ENCODE data around the gene ELOVL6.

GRCh38 chr4:110159541-110159940, 38.9 kb downstream of the ELOVL6 start:
- TF ChIP-seq YY1 (IDR thresholded peaks at IDR 0.05; ENCODE audit: extremely low read depth, insufficient replicate concordance, low read depth, low read length) = no peak
- TF ChIP-seq SP1 (IDR thresholded peaks at IDR 0.05; ENCODE audit: low read depth) = no peak
- TF ChIP-seq SRF (IDR thresholded peaks at IDR 0.05; ENCODE audit: low read depth) = no peak
- no peak for TF ChIP-seq CTCF (IDR thresholded peaks at IDR 0.05 in 2 of 3, conservative IDR thresholded peaks at IDR 0.05 in 1 of 3; ENCODE audit: borderline replicate concordance in 1 of 3, insufficient read depth in 1 of 3, low read depth in 2 of 3, low read length in 2 of 3)
